HEK293 (cell line): Measurements from ENCODE around the gene ZNF197.
"Not testable (repeated sequence)": the region's sequence is repeated elsewhere in the genome, so short reads cannot be mapped to it uniquely, and the experiment has no call there.

ENCODE experiments used
- PATZ1 ChIP-seq: fragments of 450-650 bp; formaldehyde crosslinking; IDR thresholded peaks from 2 replicates; pipeline ENCODE4 v1.5.1; 2016; ENCODE audit warnings: missing biosample characterization, missing genetic modification characterization
- PRDM10 ChIP-seq: fragments of 450-650 bp; formaldehyde crosslinking; IDR thresholded peaks from 2 replicates; pipeline ENCODE4 v1.5.1; 2016; ENCODE audit warnings: missing biosample characterization, missing genetic modification characterization
- REST ChIP-seq: fragments of 450-650 bp; formaldehyde crosslinking; IDR thresholded peaks from 2 replicates; pipeline ENCODE4 v1.5.1; 2016; ENCODE audit warnings: missing biosample characterization, missing genetic modification characterization
- ZBTB1 ChIP-seq: fragments of 450-650 bp; formaldehyde crosslinking; IDR thresholded peaks from 2 replicates; pipeline ENCODE4 v1.5.1; 2016; ENCODE audit warnings: missing biosample characterization, missing genetic modification characterization
- ZNF157 ChIP-seq: fragments of 450-650 bp; formaldehyde crosslinking; IDR thresholded peaks from 2 replicates; pipeline ENCODE4 v1.5.1; 2016; ENCODE audit warnings: missing biosample characterization, missing genetic modification characterization
- ZNF175 ChIP-seq: fragments of 450-650 bp; formaldehyde crosslinking; IDR thresholded peaks from 2 replicates; pipeline ENCODE4 v1.5.1; 2016; ENCODE audit warnings: missing biosample characterization, missing genetic modification characterization
- ZNF202 ChIP-seq: fragments of 450-650 bp; formaldehyde crosslinking; IDR thresholded peaks from 2 replicates; pipeline ENCODE4 v1.5.1; 2016; ENCODE audit warnings: missing biosample characterization, missing genetic modification characterization, borderline replicate concordance
- ZNF23 ChIP-seq: fragments of 450-650 bp; formaldehyde crosslinking; IDR thresholded peaks from 2 replicates; pipeline ENCODE4 v1.5.1; 2016; ENCODE audit warnings: missing biosample characterization, missing genetic modification characterization, borderline replicate concordance
- ZNF548 ChIP-seq: fragments of 450-650 bp; formaldehyde crosslinking; IDR thresholded peaks from 2 replicates; pipeline ENCODE4 v1.5.1; 2016; ENCODE audit warnings: missing biosample characterization, missing genetic modification characterization
- ZNF558 ChIP-seq: fragments of 450-650 bp; formaldehyde crosslinking; IDR thresholded peaks from 2 replicates; pipeline ENCODE4 v1.5.1; 2016; ENCODE audit warnings: missing biosample characterization, missing genetic modification characterization
- ZNF626 ChIP-seq: fragments of 450-650 bp; sonication (Bioruptor Pico); formaldehyde crosslinking; IDR thresholded peaks from 2 replicates; pipeline ENCODE4 v1.5.1; 2018; ENCODE audit warnings: missing biosample characterization, missing genetic modification characterization, inconsistent platforms
- ZNF701 ChIP-seq: fragments of 450-650 bp; formaldehyde crosslinking; IDR thresholded peaks from 2 replicates; pipeline ENCODE4 v1.5.1; 2016; ENCODE audit warnings: missing biosample characterization, missing genetic modification characterization
- ZNF785 ChIP-seq: fragments of 450-650 bp; formaldehyde crosslinking; IDR thresholded peaks from 2 replicates; pipeline ENCODE4 v1.5.1; 2016; ENCODE audit warnings: missing biosample characterization, missing genetic modification characterization
- TF ChIP-seq, protein P1 (sequence below): fragments of 450-650 bp; formaldehyde crosslinking; IDR thresholded peaks from 2 replicates; pipeline ENCODE4 v1.5.1; 2016; ENCODE audit warnings: missing biosample characterization, missing genetic modification characterization

DNA sequence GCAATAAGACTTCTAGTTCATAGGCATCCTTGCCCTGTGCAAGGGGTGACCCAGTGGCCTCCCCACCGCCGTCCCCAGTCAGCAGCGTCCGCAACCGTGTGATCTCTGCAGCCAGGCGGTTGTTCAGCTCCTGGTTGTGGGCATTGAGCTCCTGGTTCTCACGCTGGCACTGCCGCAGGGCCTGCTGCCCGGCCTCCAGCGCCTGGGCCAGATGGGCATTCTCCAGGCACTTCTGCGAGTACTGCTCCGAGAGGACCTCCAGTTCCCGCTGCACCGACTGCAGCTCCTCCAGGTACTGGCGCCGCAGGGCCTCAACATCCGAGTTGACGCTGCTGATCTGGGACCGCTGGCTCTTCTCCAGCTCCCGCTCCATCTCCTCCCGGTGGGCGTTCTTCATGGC, 46.5 kb upstream of the ZNF197 start:
- not testable (repeated sequence) for TF ChIP-seq PATZ1 (tag by site-specific recombination); ZNF175; REST (tag by site-specific recombination); ZNF548; ZNF23 (tag by site-specific recombination); ZNF785 (tag by site-specific recombination); ZNF558 (tag by site-specific recombination); ZBTB1 (tag by site-specific recombination); ZNF157 (tag by site-specific recombination); ZNF626 (tag by site-specific recombination); PRDM10 (tag by site-specific recombination); ZNF701 (tag by site-specific recombination); ZNF202 (tag by site-specific recombination)
- TF ChIP-seq, protein P1, sequence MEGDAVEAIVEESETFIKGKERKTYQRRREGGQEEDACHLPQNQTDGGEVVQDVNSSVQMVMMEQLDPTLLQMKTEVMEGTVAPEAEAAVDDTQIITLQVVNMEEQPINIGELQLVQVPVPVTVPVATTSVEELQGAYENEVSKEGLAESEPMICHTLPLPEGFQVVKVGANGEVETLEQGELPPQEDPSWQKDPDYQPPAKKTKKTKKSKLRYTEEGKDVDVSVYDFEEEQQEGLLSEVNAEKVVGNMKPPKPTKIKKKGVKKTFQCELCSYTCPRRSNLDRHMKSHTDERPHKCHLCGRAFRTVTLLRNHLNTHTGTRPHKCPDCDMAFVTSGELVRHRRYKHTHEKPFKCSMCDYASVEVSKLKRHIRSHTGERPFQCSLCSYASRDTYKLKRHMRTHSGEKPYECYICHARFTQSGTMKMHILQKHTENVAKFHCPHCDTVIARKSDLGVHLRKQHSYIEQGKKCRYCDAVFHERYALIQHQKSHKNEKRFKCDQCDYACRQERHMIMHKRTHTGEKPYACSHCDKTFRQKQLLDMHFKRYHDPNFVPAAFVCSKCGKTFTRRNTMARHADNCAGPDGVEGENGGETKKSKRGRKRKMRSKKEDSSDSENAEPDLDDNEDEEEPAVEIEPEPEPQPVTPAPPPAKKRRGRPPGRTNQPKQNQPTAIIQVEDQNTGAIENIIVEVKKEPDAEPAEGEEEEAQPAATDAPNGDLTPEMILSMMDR (tag by site-specific recombination), result not testable (repeated sequence)
